Ascending aorta (tissue), 2 donors: ENCODE data around the gene E2F3. TPM values are rescaled to one million over a fixed set of nuclear protein-coding genes. Genes with fewer than 3 reads are reported as not detected.

Experiments
- DNase-seq, 2 donors: peaks; one replicate each; pipeline ENCODE4 v3.0.0-alpha.2; 2019; ENCODE audit warnings: low spot score in 2 of 2
- H3K27ac ChIP-seq, 2 donors: fragments of 200-600 bp; sonication (generic); one replicate each; pipeline ENCODE4 v1.5.1; 2016 to 2017; ENCODE audit warnings: mild to moderate bottlenecking in 1 of 2
- H3K27me3 ChIP-seq: fragments of 200-600 bp; sonication (generic); one replicate; pipeline ENCODE4 v1.5.1; 2017
- H3K36me3 ChIP-seq, 2 donors: fragments of 200-600 bp; sonication (generic); one replicate each; pipeline ENCODE4 v1.5.1; 2016
- H3K4me1 ChIP-seq, 2 donors: fragments of 200-600 bp; sonication (generic); one replicate each; pipeline ENCODE4 v1.5.1; 2016 to 2017; ENCODE audit warnings: mild to moderate bottlenecking in 1 of 2
- H3K4me3 ChIP-seq, 2 donors: fragments of 200-600 bp; sonication (generic); one replicate each; pipeline ENCODE4 v1.5.1; 2016 to 2017; ENCODE audit warnings: mild to moderate bottlenecking in 1 of 2
- H3K9me3 ChIP-seq, 2 donors: fragments of 200-600 bp; sonication (generic); one replicate each; pipeline ENCODE4 v1.5.1; 2016
- intact Hi-C: fragments of 100-400 bp; cut with DNase I; formaldehyde crosslinking; loops from one replicate; pipeline ENCODE4 v1.15.1; 2023
- total RNA-seq: library from RNA; depleted of rRNA; stranded (reverse); fragments of >200 nt; gene quantifications from one replicate; pipeline ENCODE4 v1.1.0, GENCODE V29; 2016
- TF ChIP-seq, protein P1 (sequence below), 3 experiments: fragments of 200-600 bp in 2 of 3; fragments of 450-650 bp in 1 of 3; sonication (generic) in 2 of 3; IDR thresholded peaks; one replicate each; pipeline ENCODE4 v1.5.1; 2016 to 2019; ENCODE audit warnings: antibody characterized with exemption in 3 of 3, mild to moderate bottlenecking in 1 of 3, moderate library complexity in 1 of 3

The E2F3 gene
- total RNA-seq, 1 donor from 2014 or later: 1.1 TPM

DNA sequence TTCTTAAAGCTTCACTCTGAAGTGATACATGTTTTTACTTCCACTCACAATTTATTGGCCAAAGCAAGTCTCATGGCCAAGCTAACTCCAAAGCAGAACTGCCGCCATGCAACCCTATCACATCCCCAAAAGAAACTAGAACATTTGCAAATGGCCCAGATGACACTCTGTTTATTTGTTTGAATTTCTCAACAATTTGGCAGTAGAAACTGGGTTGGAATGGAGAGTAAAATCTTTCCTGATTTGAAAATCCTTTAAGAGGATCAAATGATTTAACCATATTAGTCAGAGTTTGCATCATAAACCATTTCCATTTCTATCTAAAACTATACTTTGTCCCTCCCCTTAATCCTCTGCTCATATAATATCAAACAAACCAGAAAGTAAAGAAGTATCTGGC is 39.1 kb upstream of the E2F3 start:
- Histone ChIP-seq H3K4me3 (no peak overlapping the region), H3K9me3 (no peaks in the 10 kb centered on the region), H3K27me3 (no peaks in the 10 kb centered on the region), H3K4me1 (no peaks in the 10 kb centered on the region), H3K27ac (no peak overlapping the region), H3K36me3 (no peaks in the 10 kb centered on the region)
- no peak for DNase-seq
- TF ChIP-seq, protein P1, sequence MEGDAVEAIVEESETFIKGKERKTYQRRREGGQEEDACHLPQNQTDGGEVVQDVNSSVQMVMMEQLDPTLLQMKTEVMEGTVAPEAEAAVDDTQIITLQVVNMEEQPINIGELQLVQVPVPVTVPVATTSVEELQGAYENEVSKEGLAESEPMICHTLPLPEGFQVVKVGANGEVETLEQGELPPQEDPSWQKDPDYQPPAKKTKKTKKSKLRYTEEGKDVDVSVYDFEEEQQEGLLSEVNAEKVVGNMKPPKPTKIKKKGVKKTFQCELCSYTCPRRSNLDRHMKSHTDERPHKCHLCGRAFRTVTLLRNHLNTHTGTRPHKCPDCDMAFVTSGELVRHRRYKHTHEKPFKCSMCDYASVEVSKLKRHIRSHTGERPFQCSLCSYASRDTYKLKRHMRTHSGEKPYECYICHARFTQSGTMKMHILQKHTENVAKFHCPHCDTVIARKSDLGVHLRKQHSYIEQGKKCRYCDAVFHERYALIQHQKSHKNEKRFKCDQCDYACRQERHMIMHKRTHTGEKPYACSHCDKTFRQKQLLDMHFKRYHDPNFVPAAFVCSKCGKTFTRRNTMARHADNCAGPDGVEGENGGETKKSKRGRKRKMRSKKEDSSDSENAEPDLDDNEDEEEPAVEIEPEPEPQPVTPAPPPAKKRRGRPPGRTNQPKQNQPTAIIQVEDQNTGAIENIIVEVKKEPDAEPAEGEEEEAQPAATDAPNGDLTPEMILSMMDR (IDR thresholded peaks at IDR 0.05): no peak
- intact Hi-C loops: no loop called here

DNA sequence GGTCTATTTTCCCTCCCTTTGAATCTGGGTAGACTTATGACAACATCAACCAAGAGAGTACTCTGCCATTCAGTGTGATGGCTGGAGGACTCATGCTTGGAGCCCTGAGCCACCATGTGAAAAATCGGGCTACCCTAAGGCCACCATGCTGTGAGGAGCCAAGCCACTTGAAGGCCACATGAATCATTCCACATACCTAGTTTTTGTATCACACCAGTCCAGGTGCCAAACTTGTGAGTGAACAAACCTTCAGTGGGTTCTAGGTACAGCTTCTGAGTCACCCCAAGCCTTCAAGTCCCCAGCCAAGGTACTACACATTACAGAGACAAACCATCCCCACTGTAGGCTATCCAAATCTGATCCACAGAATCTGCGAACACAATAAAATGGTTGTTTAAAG is 37.4 kb upstream of the E2F3 start:
- TF ChIP-seq, protein P1 (IDR thresholded peaks at IDR 0.05): no peak
- no peak overlapping the region for H3K27ac ChIP-seq
- no peak for DNase-seq
- no peaks in the 10 kb centered on the region for H3K36me3 ChIP-seq
- H3K4me3 ChIP-seq: no peak overlapping the region
- H3K9me3 ChIP-seq: no peaks in the 10 kb centered on the region
- intact Hi-C loops: no loop called here
- H3K4me1 ChIP-seq: no peaks in the 10 kb centered on the region
- no peaks in the 10 kb centered on the region for H3K27me3 ChIP-seq

DNA sequence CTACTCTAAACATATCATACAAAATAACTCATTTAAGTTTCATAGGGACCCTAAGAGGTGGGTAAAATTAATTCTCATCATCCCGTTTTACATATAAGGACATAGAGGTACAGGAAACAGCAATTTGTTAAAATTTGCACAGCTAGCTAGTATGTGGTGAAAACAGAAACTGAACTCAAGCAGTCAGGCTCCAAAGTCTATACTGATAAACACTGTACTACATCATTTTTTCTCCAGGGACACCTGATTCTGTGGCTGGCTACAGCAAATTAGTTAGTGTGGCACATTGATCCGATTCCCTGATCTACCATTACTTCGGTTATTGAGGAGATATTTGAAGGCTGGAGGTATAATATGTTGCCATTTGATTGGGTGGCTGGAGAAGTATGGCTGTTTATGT is 36.2 kb upstream of the E2F3 start:
- H3K4me1 ChIP-seq: no peaks in the 10 kb centered on the region
- H3K36me3 ChIP-seq: no peaks in the 10 kb centered on the region
- intact Hi-C loops: no loop called here
- no peak for DNase-seq
- H3K27me3 ChIP-seq: no peaks in the 10 kb centered on the region
- H3K9me3 ChIP-seq: no peaks in the 10 kb centered on the region
- TF ChIP-seq, protein P1 (IDR thresholded peaks at IDR 0.05): no peak
- H3K27ac ChIP-seq: no peak overlapping the region
- no peak overlapping the region for H3K4me3 ChIP-seq

DNA sequence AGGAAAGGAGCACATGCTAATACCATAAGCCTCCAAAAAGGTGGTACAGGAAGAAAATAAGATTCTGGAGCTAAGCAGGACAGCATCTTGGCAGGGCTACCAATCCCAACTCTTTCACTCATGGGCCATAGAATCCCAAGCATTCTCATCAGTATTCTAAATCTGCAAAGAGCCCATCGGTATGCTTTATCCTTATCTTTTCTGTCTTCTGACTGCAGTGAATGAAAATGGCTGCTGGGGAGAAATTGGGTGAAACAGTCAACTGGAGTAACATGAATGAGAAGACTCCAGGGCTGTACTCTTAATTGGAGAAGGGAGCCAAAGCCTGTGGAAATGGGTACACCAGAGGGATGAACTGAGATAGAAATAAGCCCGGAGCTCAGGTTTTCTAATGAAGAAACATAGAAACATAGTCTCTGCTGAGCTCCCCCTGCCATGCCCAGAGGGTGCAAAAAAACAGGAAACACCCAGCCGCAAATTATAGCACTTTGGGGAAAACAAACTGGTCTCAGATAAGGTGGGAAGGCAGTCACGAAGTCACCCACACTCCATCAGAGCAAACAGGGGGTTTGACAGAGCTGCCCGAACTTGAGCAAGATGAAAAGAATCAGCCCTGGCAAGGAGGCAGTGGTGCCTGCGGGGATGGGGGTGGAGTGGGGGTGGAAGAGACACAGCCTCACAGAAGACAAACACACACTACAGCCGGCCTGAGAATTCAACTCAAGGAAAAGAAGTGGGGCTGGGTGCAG is 35.4 kb upstream of the E2F3 start:
- Histone ChIP-seq H3K9me3 (no peaks in the 10 kb centered on the region), H3K4me1 (no peaks in the 10 kb centered on the region), H3K27ac (no peak overlapping the region), H3K27me3 (no peaks in the 10 kb centered on the region), H3K4me3 (no peak overlapping the region), H3K36me3 (no peaks in the 10 kb centered on the region)
- TF ChIP-seq, protein P1 (IDR thresholded peaks at IDR 0.05): no peak
- intact Hi-C loops: no loop called here
- DNase-seq: no peak

DNA sequence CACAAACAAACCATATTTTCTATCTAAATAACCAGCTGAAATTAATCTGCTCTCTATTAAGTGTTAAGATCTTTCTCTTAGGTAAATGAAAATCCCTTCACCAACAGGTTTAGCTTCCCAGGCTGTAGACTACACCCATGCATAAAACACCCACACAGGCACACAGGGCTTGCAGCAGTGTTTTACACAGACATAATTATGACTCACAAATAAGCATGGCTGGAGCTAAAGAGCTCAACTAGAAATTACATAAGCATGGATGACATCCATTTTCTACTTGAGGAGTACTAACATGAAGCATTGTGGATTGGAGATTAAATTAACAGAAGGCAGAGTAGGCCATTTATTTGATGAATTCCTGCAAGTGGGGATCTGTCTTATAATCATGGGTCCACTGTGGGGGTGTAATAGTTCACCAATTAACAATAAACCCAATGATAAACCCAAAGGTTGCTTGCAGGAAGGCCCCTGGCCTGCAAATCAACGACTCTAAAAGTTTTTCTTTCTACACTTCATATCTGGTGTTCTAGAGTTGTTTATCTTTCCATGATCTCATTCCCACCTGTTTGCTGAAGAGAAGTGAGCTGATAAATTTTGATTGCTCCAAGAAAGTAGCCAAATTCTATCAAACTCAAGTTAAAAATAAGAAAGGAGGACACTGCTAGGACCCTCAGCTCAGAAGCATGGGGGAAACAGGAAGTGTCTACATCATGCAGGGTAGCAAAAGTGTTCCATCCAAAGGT is 33.8 kb upstream of the E2F3 start:
- intact Hi-C loops: no loop called here
- Histone ChIP-seq H3K27ac (no peak overlapping the region), H3K36me3 (no peaks in the 10 kb centered on the region), H3K27me3 (no peaks in the 10 kb centered on the region), H3K4me1 (no peaks in the 10 kb centered on the region), H3K4me3 (no peak overlapping the region), H3K9me3 (no peaks in the 10 kb centered on the region)
- TF ChIP-seq, protein P1 (IDR thresholded peaks at IDR 0.05): no peak
- DNase-seq: no peak
